ENCODE measurements around the gene LONRF3.

LONRF3 gene

DNA sequence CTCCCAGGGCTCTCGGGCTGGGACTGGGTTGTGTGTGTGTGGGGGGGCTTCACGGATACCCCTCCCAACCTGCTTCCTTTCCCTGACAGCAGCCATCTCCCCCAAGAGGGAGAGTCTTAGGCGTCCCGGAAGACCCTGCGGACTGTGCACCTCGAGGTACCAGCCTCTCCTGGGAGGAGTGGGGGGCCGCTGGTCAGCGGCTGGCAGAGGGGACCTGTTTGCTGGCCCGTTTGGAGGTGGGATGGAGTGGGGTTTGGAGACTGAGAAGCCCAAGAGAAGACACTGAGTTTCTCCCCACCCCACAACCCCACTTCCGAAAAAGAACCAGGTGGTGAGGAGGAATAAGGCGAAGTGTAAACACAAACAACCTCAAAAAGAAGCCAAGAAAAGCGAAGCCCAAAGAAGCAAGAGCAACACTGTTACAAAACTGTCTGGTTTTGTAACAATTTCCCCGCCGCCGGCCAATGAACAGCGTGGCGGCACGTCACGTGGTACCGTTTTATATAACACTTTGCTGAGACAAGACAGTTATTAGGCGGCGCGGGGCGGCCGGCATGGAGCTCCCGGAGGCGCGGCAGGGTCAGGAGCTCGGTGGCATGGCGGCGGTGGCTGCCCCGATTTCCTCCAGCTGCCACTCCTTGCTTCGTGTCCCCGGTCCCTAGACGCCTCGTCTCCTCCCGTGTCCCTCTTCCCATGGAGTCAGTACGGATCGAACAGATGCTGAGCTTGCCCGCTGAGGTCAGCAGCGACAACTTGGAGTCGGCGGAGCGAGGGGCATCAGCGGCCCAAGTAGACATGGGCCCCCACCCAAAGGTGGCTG lies at the start of gene LONRF3:
TSS of gene LONRF3 (plus strand) at position 531 of the 820 bp plus-strand sequence. CDS start at position 694, 163 bp downstream.
- peak; percentile 36 for DNase-seq (ENCODE audit: low read depth)

- DNase-seq (ENCODE audit: low read depth) = no peak
These were observed 46.3 kb upstream of the LONRF3 start for GRCh38 chrX:118928151-118928550.

- DNase-seq (ENCODE audit: low read depth) = no peak
These were observed 39.1 kb upstream of the LONRF3 start for GRCh38 chrX:118935352-118935751.

GRCh38 chrX:118941147-118941546 lies 33.3 kb upstream of the LONRF3 start:
- no peak for DNase-seq (ENCODE audit: low read depth)

- no peak for DNase-seq (ENCODE audit: low read depth)
These were observed 31.3 kb upstream of the LONRF3 start for GRCh38 chrX:118943102-118943501.

- no peak for DNase-seq (ENCODE audit: low read depth)
These were observed 28.5 kb upstream of the LONRF3 start for GRCh38 chrX:118945921-118946320.

- DNase-seq (ENCODE audit: low read depth) = no peak
These were observed 26.1 kb upstream of the LONRF3 start for GRCh38 chrX:118948270-118948669.

GRCh38 chrX:118961866-118962560 lies 12.4 kb upstream of the LONRF3 start:
- no peak for DNase-seq (ENCODE audit: low read depth)

DNA sequence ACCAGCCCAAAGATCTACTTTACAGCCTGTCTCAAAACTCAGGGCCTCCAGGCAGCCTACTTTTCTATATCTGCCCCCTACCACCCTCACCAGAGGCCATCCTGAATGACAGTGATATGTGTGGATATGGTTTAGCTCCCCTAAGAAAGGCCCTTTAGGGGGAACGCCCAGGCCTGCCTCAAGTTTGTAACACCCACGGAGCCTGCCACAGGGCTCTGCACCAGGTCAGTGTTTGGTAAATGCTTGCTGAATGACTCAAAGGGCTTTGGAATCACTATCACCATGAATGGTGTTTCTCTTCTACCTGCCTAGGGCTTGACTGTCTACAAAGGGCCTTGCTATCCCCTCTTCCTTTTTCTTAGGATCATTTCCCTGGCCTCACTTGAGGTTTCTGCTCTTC lies 11.3 kb upstream of the LONRF3 start:
- no peak for DNase-seq (ENCODE audit: low read depth)

DNA sequence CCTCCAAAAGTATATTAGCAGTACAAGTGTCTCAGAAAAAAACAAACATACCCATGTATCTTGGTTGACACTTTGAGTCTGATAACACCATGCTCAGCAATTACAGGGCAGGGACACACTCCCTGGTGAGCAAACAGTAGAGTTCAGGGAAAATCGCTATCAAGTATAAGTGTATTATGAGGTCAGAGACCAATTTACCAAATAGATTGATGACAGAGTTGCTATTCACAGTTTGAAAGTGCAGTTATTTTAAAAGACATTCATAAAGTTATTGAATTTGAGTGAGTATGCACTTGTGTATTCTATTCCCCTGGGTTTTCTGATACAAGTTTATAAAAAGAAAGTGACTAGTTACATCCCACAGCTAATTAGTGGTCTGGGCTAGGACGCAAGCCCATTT lies 10.2 kb upstream of the LONRF3 start:
- DNase-seq (ENCODE audit: low read depth) = no peak

- DNase-seq (ENCODE audit: low read depth) = no peak
These were observed 9.0 kb upstream of the LONRF3 start for GRCh38 chrX:118965395-118965794.

DNA sequence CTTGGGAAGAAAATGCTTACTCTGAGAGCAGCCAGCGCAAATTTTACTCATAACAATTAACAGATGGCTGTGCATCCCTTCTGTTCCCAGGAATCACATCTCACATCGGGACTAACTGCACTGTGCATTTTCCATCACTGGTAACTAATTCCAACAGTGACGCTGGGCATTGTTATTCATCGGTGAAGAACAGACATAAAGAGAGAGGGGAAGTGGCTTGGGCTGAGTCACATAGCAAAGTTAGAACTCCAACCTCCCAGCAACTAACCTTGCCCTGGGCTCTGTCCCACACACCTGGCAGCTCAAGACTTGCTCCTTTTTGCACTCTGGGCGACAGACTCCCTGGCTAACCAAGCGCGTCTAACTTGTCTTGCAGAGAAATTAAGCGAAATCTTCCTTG lies 6.4 kb upstream of the LONRF3 start:
- no peak for DNase-seq (ENCODE audit: low read depth)

DNA sequence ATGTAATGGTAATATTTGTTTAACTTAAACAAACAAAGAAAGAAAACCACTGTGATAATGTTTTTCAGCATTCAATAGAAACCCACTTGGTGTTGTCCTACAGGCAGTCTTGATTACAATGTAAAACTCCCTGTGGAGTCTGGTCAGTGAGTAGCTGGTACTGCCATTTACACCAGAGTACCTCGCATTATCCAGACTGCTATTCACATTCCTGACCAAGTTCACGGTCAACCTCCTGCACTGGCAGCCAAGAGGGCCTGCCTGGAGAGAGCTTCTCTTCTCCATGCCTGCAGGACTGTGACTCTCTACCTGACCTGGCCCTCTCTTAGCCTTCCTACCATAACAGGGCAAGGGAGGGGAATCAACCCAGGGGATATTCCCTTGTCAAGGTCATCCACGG lies 2.9 kb upstream of the LONRF3 start:
- DNase-seq (ENCODE audit: low read depth) = no peak

DNA sequence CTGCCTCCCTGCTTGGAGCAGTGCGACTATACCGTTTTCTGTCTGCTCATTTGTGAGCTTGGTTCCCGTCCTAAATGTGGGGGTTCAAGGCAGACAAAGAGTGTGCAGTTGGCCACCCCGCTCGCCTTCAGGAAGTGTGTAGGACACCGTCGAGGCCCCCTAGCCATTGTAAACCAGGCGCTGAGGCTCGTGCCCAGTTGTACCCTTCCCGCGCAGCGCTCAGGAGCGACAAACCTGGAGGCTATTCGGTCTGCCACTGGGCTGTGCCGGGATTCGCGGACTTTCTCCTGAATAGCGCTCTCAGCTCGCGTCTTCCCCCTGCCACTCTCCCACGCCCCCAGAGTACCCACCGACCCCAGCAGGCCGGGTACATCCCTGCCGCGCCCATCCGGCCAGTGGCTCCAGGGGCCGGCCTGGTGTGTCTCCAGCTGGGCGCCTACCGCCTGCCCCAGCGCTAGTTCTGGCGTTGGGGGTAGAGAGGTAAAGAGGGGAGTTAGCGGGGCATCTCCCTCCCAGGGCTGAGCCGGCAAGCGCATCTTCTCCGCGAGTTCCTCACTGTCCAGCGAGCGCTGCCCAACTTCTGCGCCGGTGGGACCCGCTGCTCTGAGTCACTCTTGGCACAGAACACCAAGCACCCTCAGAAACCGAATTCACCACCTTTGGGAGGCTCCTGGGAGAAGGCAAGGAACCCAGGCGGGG lies 880 bp upstream of the LONRF3 start:
- no peak for DNase-seq (ENCODE audit: low read depth)

GRCh38 chrX:118974908-118975671 lies 672 bp downstream of the LONRF3 start:
- peak; percentile 20 for DNase-seq (ENCODE audit: low read depth)

- DNase-seq (ENCODE audit: low read depth) = peak; percentile 52
These were observed 1.6 kb downstream of the LONRF3 start for GRCh38 chrX:118975831-118976598.

DNA sequence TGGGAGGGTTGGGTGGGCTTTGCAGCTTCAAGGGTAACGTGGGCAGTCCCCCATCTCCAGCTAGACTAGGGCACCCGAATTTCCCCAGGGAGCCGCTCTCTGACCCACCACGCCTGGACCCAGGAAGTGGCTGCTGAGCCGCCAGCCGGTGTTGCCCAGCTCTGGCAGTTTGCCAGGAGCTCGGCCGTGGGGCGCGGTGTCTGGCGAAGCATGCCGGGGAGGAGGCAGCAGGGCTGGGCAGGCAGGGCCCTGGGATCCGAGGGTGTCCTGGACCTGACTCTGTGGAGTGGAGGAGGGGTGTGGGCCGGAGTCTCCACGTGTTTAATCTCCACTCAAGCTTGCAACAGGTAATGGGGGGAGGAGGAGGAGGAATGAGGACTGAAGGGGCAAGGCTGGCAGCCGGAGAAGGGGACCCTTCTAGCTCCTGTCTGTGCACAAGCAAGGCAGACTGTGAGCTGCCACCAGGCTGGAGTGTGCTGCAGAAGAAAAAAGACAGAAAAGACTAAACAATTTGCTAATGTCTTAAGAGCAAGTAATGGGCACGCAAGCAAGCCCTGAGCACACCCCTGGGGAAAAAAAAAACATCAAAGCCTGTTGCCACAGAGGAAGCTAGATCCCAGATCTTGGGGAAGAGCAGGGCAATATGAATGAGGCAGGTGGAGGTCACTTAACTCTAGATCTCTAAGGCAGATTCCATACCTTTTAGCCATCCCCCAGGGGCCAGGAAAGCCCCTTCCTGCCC lies 2.4 kb downstream of the LONRF3 start:
- no peak for DNase-seq (ENCODE audit: low read depth)

DNA sequence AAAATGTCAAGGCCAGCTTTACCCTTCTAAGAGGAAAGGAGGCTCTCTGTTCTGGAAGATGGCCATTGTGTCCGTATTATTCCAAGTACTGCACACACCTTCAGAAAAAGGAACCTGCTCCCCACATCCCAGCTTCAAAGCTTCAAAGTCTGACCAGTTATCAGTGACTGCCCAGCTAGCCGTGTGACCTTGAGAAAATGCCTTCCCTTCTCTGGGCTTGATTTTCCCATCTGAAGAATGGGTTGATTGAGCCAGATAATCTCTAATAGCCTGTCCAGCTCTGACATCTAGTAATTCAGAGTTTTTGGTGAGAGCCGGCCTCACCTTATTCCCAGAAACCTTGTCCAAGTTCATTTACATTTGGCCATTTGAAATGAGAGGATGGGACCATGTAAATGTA lies 3.0 kb downstream of the LONRF3 start:
- DNase-seq (ENCODE audit: low read depth) = no peak

GRCh38 chrX:118978451-118978850 lies 4.0 kb downstream of the LONRF3 start:
- no peak for DNase-seq (ENCODE audit: low read depth)

GRCh38 chrX:118980761-118981160 lies 6.3 kb downstream of the LONRF3 start:
- DNase-seq (ENCODE audit: low read depth) = no peak

- no peak for DNase-seq (ENCODE audit: low read depth)
These were observed 9.1 kb downstream of the LONRF3 start for GRCh38 chrX:118983513-118983912.

All from activated T-cell treated with anti-CD3 and anti-CD28 coated beads for 24 hours (primary cell).